HG03045 (cell line): ENCODE results near the gene TMEM151B.

Experiments
- ATAC-seq: cut with Tn5 transposase; IDR thresholded peaks from one replicate; pipeline ENCODE4 v1.9.1; 2021; ENCODE audit warnings: mild to moderate bottlenecking, moderate library complexity; ENCODE audit not compliant: unreplicated experiment

Gene TMEM151B

GRCh38 chr6:44277763-44278162 is 7.5 kb downstream of the TMEM151B start:
- ATAC-seq: no peak

GRCh38 chr6:44278315-44278714 is 8.1 kb downstream of the TMEM151B start:
- no peak for ATAC-seq

- no peak for ATAC-seq
Measured at GRCh38 chr6:44278774-44279697, 8.8 kb downstream of the TMEM151B start.

GRCh38 chr6:44284121-44284520 is 13.9 kb downstream of the TMEM151B start:
- no peak for ATAC-seq

- ATAC-seq: no peak
Measured at GRCh38 chr6:44284867-44285266, 14.6 kb downstream of the TMEM151B start.

- no peak for ATAC-seq
Measured at GRCh38 chr6:44285552-44286284, 15.5 kb downstream of the TMEM151B start.

- ATAC-seq: no peak
Measured at GRCh38 chr6:44286285-44286565, 16.0 kb downstream of the TMEM151B start.

GRCh38 chr6:44286747-44287146 is 16.5 kb downstream of the TMEM151B start:
- no peak for ATAC-seq

GRCh38 chr6:44289726-44290260 is 19.5 kb downstream of the TMEM151B start:
- no peak for ATAC-seq

- no peak for ATAC-seq
Measured at GRCh38 chr6:44291841-44292240, 21.6 kb downstream of the TMEM151B start.

GRCh38 chr6:44292661-44293365 is 22.6 kb downstream of the TMEM151B start:
- no peak for ATAC-seq

GRCh38 chr6:44294832-44295791 is 24.9 kb downstream of the TMEM151B start:
- no peak for ATAC-seq

GRCh38 chr6:44297063-44298038 is 27.1 kb downstream of the TMEM151B start:
- no peak for ATAC-seq

- ATAC-seq: no peak
Measured at GRCh38 chr6:44298055-44298803, 28.0 kb downstream of the TMEM151B start.

GRCh38 chr6:44298864-44299263 is 28.6 kb downstream of the TMEM151B start:
- no peak for ATAC-seq

GRCh38 chr6:44300292-44300823 is 30.1 kb downstream of the TMEM151B start:
- no peak for ATAC-seq

- no peak for ATAC-seq
Measured at GRCh38 chr6:44301106-44301505, 30.9 kb downstream of the TMEM151B start.
